ENCODE measurements around the gene DUSP10. TPM values are rescaled to one million over a fixed set of nuclear protein-coding genes. Genes with fewer than 3 reads are reported as not detected.

Gene DUSP10
- total RNA-seq, 1 donor from 2014 or later = 19.6 TPM

DNA sequence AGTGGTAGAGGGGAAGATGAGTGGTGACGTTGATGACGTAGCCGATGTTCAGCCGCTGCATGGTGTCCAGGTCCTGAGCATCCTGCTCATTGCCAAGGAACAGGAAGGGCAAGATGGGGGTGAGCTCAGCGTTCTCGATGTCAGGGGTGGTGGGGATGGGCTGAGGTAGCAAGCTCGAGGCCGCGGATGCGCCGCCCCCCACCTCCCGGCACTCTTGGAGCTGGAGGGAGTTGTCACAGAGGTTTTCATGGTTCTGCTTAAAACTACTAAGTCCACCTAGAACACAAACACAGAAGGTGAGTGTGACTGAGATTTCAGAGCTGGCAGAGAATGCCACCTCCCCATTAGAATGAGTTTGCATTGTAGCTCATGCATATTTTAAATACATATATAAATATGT is 35.7 kb downstream of the DUSP10 start:
- H3K36me3 Mint-ChIP-seq = peaks cover 15% of the 10 kb centered on the region
- no peak overlapping the region for H3K27ac Mint-ChIP-seq
- H3K9me3 Mint-ChIP-seq = no peaks in the 10 kb centered on the region
- TF ChIP-seq, protein P1, sequence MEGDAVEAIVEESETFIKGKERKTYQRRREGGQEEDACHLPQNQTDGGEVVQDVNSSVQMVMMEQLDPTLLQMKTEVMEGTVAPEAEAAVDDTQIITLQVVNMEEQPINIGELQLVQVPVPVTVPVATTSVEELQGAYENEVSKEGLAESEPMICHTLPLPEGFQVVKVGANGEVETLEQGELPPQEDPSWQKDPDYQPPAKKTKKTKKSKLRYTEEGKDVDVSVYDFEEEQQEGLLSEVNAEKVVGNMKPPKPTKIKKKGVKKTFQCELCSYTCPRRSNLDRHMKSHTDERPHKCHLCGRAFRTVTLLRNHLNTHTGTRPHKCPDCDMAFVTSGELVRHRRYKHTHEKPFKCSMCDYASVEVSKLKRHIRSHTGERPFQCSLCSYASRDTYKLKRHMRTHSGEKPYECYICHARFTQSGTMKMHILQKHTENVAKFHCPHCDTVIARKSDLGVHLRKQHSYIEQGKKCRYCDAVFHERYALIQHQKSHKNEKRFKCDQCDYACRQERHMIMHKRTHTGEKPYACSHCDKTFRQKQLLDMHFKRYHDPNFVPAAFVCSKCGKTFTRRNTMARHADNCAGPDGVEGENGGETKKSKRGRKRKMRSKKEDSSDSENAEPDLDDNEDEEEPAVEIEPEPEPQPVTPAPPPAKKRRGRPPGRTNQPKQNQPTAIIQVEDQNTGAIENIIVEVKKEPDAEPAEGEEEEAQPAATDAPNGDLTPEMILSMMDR (conservative IDR thresholded peaks at IDR 0.05) = no peak
- no peak for DNase-seq (ENCODE audit: extremely low spot score, unreplicated experiment)
- no peaks in the 10 kb centered on the region for H3K27me3 Mint-ChIP-seq
- H3K4me3 Mint-ChIP-seq = no peak overlapping the region
- H3K4me1 Mint-ChIP-seq (ENCODE audit: unreplicated experiment) = peaks cover 15% of the 10 kb centered on the region

DNA sequence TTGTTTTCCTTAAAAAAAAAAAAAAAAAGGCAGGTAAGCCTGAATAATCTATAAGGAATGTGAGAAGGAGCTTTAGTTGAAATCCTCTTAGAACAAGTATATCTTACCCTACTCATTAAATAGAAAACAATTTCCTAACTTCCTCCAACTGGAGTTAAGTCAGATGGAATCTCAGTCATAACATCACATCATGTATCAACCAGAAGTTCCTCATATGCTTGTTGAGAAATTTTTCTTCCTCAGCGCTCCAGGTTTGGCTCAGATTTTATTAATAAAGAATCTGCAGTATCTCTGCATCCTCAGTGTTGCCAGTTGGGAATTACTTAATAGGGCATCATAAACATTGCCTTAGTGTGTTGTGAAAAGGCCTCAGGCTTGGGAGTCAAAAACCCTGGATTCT is 37.6 kb downstream of the DUSP10 start:
- Mint-ChIP-seq H3K9me3 (no peaks in the 10 kb centered on the region), H3K27ac (no peak overlapping the region), H3K27me3 (no peaks in the 10 kb centered on the region), H3K4me3 (no peak overlapping the region), H3K36me3 (peaks cover 15% of the 10 kb centered on the region), H3K4me1 (ENCODE audit: unreplicated experiment) (peaks cover 10% of the 10 kb centered on the region)
- DNase-seq (ENCODE audit: extremely low spot score, unreplicated experiment) = no peak
- TF ChIP-seq, protein P1 (conservative IDR thresholded peaks at IDR 0.05) = no peak

DNA sequence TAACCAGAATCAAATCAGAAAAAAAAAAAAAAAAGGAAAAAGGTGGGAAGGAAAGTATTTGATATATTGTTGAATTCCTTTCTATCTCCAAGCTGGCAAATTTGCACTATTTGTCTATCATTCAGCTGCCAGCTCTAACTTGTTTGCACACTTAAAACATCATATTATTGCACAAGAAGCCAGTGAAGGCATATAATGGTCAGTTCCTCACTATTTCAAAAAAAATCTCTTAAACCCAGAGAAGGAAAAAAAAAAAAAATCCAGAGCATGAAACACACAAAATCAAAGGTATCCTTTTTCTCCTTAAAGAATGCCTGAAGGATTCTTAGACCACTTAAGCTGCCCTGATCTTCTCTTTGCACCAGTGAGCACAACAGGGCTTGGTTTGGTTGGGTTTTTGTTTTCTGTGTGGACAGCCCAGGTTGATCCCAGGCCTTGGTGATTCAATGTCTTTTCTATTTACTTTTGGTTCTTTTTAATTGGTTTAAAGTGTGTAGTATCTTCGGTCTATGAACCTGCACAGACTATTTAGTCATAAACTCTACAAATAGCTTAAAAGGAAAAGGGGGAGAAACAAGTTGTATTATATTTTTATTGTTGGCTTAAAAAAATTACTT is 40.2 kb downstream of the DUSP10 start:
- Mint-ChIP-seq H3K4me3 (no peak overlapping the region), H3K27me3 (no peaks in the 10 kb centered on the region), H3K27ac (no peak overlapping the region), H3K36me3 (peaks cover 18% of the 10 kb centered on the region), H3K4me1 (ENCODE audit: unreplicated experiment) (no peaks in the 10 kb centered on the region), H3K9me3 (no peaks in the 10 kb centered on the region)
- TF ChIP-seq, protein P1 (conservative IDR thresholded peaks at IDR 0.05) = no peak
- DNase-seq (ENCODE audit: extremely low spot score, unreplicated experiment) = no peak

DNA sequence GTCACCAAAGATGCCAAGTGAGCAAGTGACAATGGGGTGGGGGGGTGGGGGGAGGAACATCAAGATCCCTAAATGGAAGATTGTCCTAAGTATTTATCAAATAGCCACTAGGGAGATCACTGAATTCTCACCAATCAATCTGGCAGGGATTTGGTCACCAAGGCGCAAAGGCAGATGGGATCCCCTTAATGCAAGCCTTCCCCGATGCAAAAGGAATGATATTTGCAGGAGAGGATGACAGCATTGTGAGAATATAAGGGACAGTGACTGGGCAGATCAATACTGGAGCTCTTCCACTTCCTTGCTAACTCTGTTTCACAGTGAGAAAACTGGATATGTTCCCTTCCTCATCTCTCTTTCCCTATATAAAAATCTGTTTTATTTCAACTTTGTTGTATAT is 40.9 kb downstream of the DUSP10 start:
- TF ChIP-seq, protein P1 (conservative IDR thresholded peaks at IDR 0.05) = no peak

DNA sequence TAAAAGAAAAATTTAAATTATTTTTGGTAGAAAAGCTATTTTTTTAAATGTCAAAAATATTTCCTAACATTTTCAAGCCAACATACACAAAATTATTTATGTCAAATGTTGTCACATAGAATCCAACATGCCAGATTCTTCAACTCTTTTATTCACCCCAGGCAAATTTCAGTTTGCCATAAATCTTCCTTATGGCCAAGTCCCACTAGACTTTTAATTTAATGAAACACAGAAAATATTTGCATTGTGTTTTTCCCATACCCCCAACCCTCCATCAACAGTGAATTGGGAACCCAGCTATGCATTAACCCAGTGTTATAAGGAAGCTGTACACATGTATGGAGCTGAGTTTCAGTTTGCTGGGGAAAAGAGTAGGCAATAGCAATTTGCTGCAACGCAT is 41.4 kb downstream of the DUSP10 start:
- H3K4me1 Mint-ChIP-seq (ENCODE audit: unreplicated experiment) = no peaks in the 10 kb centered on the region
- H3K9me3 Mint-ChIP-seq = no peaks in the 10 kb centered on the region
- H3K27ac Mint-ChIP-seq = no peak overlapping the region
- no peak overlapping the region for H3K4me3 Mint-ChIP-seq
- peaks cover 15% of the 10 kb centered on the region for H3K36me3 Mint-ChIP-seq
- DNase-seq (ENCODE audit: extremely low spot score, unreplicated experiment) = no peak
- TF ChIP-seq, protein P1 (conservative IDR thresholded peaks at IDR 0.05) = no peak
- H3K27me3 Mint-ChIP-seq = no peaks in the 10 kb centered on the region

More for the DNA sequence above, 40.9 kb downstream of the DUSP10 start:
- H3K4me1 Mint-ChIP-seq (ENCODE audit: unreplicated experiment) = no peaks in the 10 kb centered on the region
- H3K4me3 Mint-ChIP-seq = no peak overlapping the region
- no peaks in the 10 kb centered on the region for H3K9me3 Mint-ChIP-seq
- peaks cover 18% of the 10 kb centered on the region for H3K36me3 Mint-ChIP-seq
- no peaks in the 10 kb centered on the region for H3K27me3 Mint-ChIP-seq
- DNase-seq (ENCODE audit: extremely low spot score, unreplicated experiment) = no peak
- no peak overlapping the region for H3K27ac Mint-ChIP-seq

Measured in type B pancreatic cell (in vitro differentiated cells).